Fibroblast of the aortic adventitia (primary cell): ENCODE measurements around the gene ADAMTS15. TPM values are rescaled to one million over a fixed set of nuclear protein-coding genes. Genes with fewer than 3 reads are reported as not detected.

Source experiments
- DNase-seq: peaks from one replicate; pipeline ENCODE4 v3.0.0-alpha.2; 2010; ENCODE audit warnings: low read depth
- H3K4me3 ChIP-seq: 2 replicates; pipeline ENCODE4 v1.5.1; 2011; ENCODE audit warnings: low read depth, mild to moderate bottlenecking, control low read depth, low read length, moderate library complexity
- total RNA-seq: library from RNA; depleted of rRNA; stranded (reverse); fragments of >200 nt; gene quantifications from 2 replicates; pipeline ENCODE4 v1.2.3, GENCODE V29; 2012; ENCODE audit warnings: low replicate concordance
- TF ChIP-seq, protein P1 (sequence below): IDR thresholded peaks from 2 replicates; pipeline ENCODE4 v1.5.1; 2011; ENCODE audit warnings: mild to moderate bottlenecking, low read length, control low read depth, inconsistent platforms; ENCODE audit not compliant: insufficient read depth

The ADAMTS15 gene
- total RNA-seq, 1 donor: 30.8 TPM

GRCh38 chr11:130422251-130422995 is 26.0 kb upstream of the ADAMTS15 start:
- no peak overlapping the region for H3K4me3 ChIP-seq
- DNase-seq: no peak
- TF ChIP-seq, protein P1, sequence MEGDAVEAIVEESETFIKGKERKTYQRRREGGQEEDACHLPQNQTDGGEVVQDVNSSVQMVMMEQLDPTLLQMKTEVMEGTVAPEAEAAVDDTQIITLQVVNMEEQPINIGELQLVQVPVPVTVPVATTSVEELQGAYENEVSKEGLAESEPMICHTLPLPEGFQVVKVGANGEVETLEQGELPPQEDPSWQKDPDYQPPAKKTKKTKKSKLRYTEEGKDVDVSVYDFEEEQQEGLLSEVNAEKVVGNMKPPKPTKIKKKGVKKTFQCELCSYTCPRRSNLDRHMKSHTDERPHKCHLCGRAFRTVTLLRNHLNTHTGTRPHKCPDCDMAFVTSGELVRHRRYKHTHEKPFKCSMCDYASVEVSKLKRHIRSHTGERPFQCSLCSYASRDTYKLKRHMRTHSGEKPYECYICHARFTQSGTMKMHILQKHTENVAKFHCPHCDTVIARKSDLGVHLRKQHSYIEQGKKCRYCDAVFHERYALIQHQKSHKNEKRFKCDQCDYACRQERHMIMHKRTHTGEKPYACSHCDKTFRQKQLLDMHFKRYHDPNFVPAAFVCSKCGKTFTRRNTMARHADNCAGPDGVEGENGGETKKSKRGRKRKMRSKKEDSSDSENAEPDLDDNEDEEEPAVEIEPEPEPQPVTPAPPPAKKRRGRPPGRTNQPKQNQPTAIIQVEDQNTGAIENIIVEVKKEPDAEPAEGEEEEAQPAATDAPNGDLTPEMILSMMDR: no peak

GRCh38 chr11:130423541-130424142 is 24.8 kb upstream of the ADAMTS15 start:
- no peak overlapping the region for H3K4me3 ChIP-seq
- DNase-seq: no peak
- TF ChIP-seq, protein P1: no peak

GRCh38 chr11:130424613-130425140 is 23.8 kb upstream of the ADAMTS15 start:
- TF ChIP-seq, protein P1: no peak
- no peak overlapping the region for H3K4me3 ChIP-seq
- no peak for DNase-seq

DNA sequence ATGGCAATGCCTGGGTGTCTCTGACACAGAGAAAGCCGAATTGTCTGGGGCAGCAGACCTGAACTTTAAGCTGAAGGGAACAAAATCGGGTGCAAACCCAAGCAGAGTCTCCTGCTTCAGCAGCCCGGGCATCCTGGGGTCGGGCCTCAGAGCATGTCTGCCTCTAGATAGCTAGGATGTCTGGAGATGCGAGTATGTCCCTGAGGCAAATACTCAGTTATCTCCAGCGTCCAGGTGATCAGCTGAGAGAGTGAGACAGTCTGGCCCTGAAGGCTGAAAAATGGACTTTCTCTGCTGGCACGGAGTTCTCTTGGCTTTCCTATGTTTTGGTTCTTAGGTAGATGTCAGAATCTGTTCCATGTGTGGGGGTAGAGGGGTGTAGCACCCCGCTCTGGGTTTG is 23.3 kb upstream of the ADAMTS15 start:
- DNase-seq: no peak
- TF ChIP-seq, protein P1: no peak
- no peak overlapping the region for H3K4me3 ChIP-seq

DNA sequence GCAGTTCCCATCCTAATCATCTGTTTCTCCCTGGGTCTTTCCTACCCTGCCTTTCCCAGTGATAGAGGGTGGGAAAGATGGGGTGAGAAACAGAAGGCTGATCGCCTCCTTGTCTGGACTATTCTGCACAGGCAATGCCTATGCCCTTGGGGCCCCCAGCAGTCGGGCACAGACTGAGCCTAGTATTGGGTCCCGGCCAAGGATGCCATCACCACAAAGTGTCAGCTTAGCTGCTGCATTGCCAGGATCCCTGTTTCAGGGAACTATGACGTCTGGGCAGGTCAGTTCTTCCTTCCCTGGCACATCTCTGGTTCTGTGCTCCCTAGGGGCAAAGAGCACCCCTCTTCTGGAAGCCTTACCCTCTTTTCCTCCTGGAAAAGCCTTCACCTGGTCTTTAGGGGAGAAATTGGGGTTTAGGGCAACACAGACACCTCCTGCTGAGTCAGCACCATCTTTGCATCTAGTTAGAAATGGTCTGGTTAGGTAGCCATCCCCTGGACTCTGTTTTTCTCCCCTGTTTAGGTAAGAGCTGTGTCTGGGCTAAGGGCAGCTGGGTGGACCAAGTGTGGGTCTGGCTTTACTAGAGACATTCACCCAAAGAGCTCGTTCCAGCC is 22.1 kb upstream of the ADAMTS15 start:
- no peak for DNase-seq
- TF ChIP-seq, protein P1: no peak
- H3K4me3 ChIP-seq: no peak overlapping the region

DNA sequence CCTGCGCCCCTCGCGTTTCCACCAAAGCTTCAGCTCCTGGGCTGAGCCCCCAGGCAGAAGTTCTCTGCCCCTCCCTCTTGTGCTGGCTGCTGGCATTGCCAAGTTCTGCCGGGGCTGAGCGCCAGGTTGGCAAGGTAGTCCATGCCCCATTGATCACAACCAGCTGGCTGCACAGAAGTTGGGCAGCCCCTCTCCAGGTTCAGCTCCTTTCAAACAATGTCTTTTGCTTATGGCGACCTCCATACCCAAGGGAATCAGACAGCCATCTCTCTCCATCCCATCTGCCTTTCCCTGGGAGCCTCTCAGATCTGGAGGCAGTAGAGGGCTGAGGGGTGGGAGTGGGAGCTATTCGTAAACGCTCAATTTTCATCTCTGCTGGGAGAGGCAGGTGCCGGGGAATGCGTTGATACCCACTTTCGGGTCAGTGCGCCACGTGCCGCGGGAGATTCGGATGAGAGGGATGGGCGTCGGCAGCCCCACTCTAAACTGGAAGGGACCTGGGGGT is 21.6 kb upstream of the ADAMTS15 start:
- DNase-seq: no peak
- TF ChIP-seq, protein P1: no peak
- no peak overlapping the region for H3K4me3 ChIP-seq
